Sigmoid colon (tissue), 7 donors: ENCODE results near the gene NIPAL3. TPM values are rescaled to one million over a fixed set of nuclear protein-coding genes. Genes with fewer than 3 reads are reported as not detected.
A peak's percentile ranks its signal among the peaks of the same experiment; 100 is the strongest.

Source experiments
- DNase-seq: peaks from one replicate; pipeline ENCODE4 v3.0.0-alpha.2; 2019
- H3K27ac ChIP-seq, 4 donors: fragments of 200-600 bp; sonication (generic); one replicate each; pipeline ENCODE4 v1.5.1; 2016 to 2019; ENCODE audit warnings: mild to moderate bottlenecking in 1 of 4
- H3K27me3 ChIP-seq, 3 donors: fragments of 200-600 bp; sonication (generic); one replicate each; pipeline ENCODE4 v1.5.1; 2019; ENCODE audit warnings: mild to moderate bottlenecking in 1 of 3
- H3K36me3 ChIP-seq, 4 donors: fragments of 200-600 bp; sonication (generic); one replicate each; pipeline ENCODE4 v1.5.1; 2016 to 2019
- H3K4me1 ChIP-seq, 4 donors: fragments of 200-600 bp; sonication (generic); one replicate each; pipeline ENCODE4 v1.5.1; 2017 to 2019
- H3K4me3 ChIP-seq, 4 donors: fragments of 200-600 bp; sonication (generic); one replicate each; pipeline ENCODE4 v1.5.1; 2017 to 2019; ENCODE audit warnings: mild to moderate bottlenecking in 2 of 4, moderate library complexity in 1 of 4
- H3K9me3 ChIP-seq, 4 donors: fragments of 200-600 bp in 3 of 4; sonication (generic) in 3 of 4; one replicate each; pipeline versions ENCODE4 v1.5.1 to v1.6.1; 2013 to 2019
- CTCF ChIP-seq, 4 experiments: fragments of 450-650 bp in 3 of 4; fragments of 200-600 bp in 1 of 4; IDR thresholded peaks; one replicate each; pipeline ENCODE4 v1.5.1; 2016 to 2019; ENCODE audit warnings: antibody characterized with exemption in 4 of 4, mild to moderate bottlenecking in 3 of 4, moderate library complexity in 2 of 4
- EP300 ChIP-seq, 4 donors: sonication (generic); formaldehyde crosslinking; IDR thresholded peaks; one replicate each; pipeline ENCODE4 v1.6.1; 2017; ENCODE audit warnings: antibody characterized with exemption in 4 of 4
- POLR2A ChIP-seq, 2 donors: fragments of 450-650 bp; IDR thresholded peaks; one replicate each; pipeline ENCODE4 v1.6.1; 2016; ENCODE audit warnings: antibody characterized with exemption in 2 of 2, mild to moderate bottlenecking in 2 of 2, moderate library complexity in 2 of 2
- POLR2AphosphoS5 ChIP-seq, 4 donors: sonication (generic); formaldehyde crosslinking; IDR thresholded peaks; one replicate each; pipeline ENCODE4 v1.6.1; 2017; ENCODE audit warnings: antibody characterized with exemption in 4 of 4
- whole genome bisulfite sequencing, 2 donors: extraction: QIAGEN DNeasy Blood & Tissue Kit; methylation state at CpG; one replicate each; pipeline ENCODE4 v1.1.7; 2013; 5-methylcytosine and 5-hydroxymethylcytosine counted together
- intact Hi-C: fragments of 100-400 bp; cut with DNase I; formaldehyde crosslinking; loops from one replicate; pipeline ENCODE4 v1.15.1; 2023
- polyA plus RNA-seq, 3 donors: library from polyadenylated mRNA; stranded (reverse); fragments of 200-250 nt; gene quantifications; one replicate each; pipeline ENCODE4 v1.2.3, GENCODE V29; 2013
- total RNA-seq, 4 donors: library from RNA; depleted of rRNA; stranded (reverse); fragments of >200 nt; gene quantifications; one replicate each; pipeline ENCODE4 v1.1.0, GENCODE V29; 2016
- donor health status: healthy with polysubstance abuse.
- donor health status: Bipolar disorder and iron deficiency.
- donor health status: healthy.

The NIPAL3 gene
- total and polyA plus RNA-seq, 7 donors: 5.8 to 53.2 (median 23.7) TPM

DNA sequence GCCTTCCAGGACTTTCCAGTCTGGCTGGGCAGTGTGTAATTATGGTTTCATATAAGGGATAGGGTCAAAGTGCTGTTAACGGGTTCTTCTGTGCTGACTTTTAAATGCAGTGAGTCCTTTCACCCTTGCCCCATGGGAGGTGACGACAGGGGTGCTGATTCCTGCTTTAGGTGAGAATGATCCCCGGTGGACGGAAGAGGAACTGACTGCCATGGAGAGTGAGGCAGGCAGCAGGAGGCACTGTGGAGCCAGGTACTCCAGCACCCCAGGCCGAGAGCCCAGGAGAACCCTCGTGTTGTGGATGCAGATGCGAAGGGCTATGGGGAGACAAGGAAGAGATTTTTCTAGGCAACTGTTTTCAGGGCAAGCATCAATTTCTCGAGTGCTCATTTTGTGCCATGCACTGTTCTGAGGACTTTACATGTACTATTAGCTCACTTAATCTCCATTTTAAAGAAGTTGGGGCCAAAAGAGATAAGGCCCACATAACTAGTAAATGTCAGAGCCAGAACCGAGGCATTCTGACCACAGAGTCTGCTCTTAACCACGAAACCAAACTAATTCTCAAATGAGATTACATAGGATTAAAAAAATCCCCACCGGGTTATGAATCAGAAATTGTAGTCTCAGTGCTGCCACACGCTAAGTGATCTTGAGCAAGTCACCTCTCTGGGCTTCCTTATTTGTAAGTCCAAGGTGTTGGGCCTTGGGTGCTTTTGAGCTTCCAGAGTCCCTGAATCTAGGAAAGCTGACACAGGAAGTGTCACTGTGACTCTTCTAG, 30.3 kb upstream of the NIPAL3 start:
- Histone ChIP-seq H3K4me3 (no peak overlapping the region), H3K4me1 (no peaks in the 10 kb centered on the region), H3K9me3 (no peaks in the 10 kb centered on the region), H3K27me3 (no peaks in the 10 kb centered on the region), H3K36me3 (peaks cover 0 to 20% (median 4%) of the 10 kb centered on the region in 4 donors), H3K27ac (no peak overlapping the region)
- no peak for DNase-seq
- 86 to 87% methylated on average over 12 of the region's 12 CpGs for whole genome bisulfite sequencing, 2 donors
- TF ChIP-seq POLR2A (IDR thresholded peaks at IDR 0.05) (no peak), CTCF (IDR thresholded peaks at IDR 0.05) (peak in 1 of 4 experiments; percentile 6), EP300 (IDR thresholded peaks at IDR 0.05) (no peak), POLR2AphosphoS5 (IDR thresholded peaks at IDR 0.05) (no peak)
- intact Hi-C loops: no loop called here

- no peak for DNase-seq
- 84 to 88% methylated on average over 9 of the region's 9 CpGs for WGBS, 2 donors
Measured at GRCh38 chr1:24386241-24386640, 29.4 kb upstream of the NIPAL3 start.

GRCh38 chr1:24386931-24387330, 28.7 kb upstream of the NIPAL3 start:
- H3K27ac ChIP-seq: no peak overlapping the region
- TF ChIP-seq EP300 (IDR thresholded peaks at IDR 0.05): no peak
- TF ChIP-seq CTCF (IDR thresholded peaks at IDR 0.05): no peak
- no peak for TF ChIP-seq POLR2AphosphoS5 (IDR thresholded peaks at IDR 0.05)
- TF ChIP-seq POLR2A (IDR thresholded peaks at IDR 0.05): no peak
- H3K4me3 ChIP-seq: no peak overlapping the region
- H3K36me3 ChIP-seq: peaks cover 0 to 19% (median 4%) of the 10 kb centered on the region in 4 donors
- H3K9me3 ChIP-seq: no peaks in the 10 kb centered on the region
- no peak for DNase-seq
- H3K27me3 ChIP-seq: no peaks in the 10 kb centered on the region
- intact Hi-C loops: no loop called here
- 93 to 94% methylated on average over 11 of the region's 11 CpGs for WGBS, 2 donors
- H3K4me1 ChIP-seq: peaks cover 3 to 12% (median 7%) of the 10 kb centered on the region in 4 donors

More at GRCh38 chr1:24386241-24386640, 29.4 kb upstream of the NIPAL3 start:
- H3K4me3 ChIP-seq: no peak overlapping the region
- H3K9me3 ChIP-seq: no peaks in the 10 kb centered on the region
- no peaks in the 10 kb centered on the region for H3K27me3 ChIP-seq
- peaks cover 0 to 20% (median 4%) of the 10 kb centered on the region in 4 donors for H3K36me3 ChIP-seq
- no peak for TF ChIP-seq POLR2AphosphoS5 (IDR thresholded peaks at IDR 0.05)
- TF ChIP-seq EP300 (IDR thresholded peaks at IDR 0.05): no peak
- no peak for TF ChIP-seq POLR2A (IDR thresholded peaks at IDR 0.05)
- no peak for TF ChIP-seq CTCF (IDR thresholded peaks at IDR 0.05)
- peaks cover 0 to 5% (median 1%) of the 10 kb centered on the region in 4 donors for H3K4me1 ChIP-seq
- intact Hi-C loops: no loop called here
- no peak overlapping the region for H3K27ac ChIP-seq

- intact Hi-C loops: no loop called here
- Histone ChIP-seq H3K36me3 (peaks cover 0 to 11% (median 4%) of the 10 kb centered on the region in 4 donors), H3K9me3 (no peaks in the 10 kb centered on the region), H3K4me3 (no peak overlapping the region), H3K4me1 (peaks cover 3 to 19% (median 15%) of the 10 kb centered on the region in 4 donors), H3K27ac (no peak overlapping the region), H3K27me3 (no peaks in the 10 kb centered on the region)
- 30 to 67% methylated on average over 1 of the region's 1 CpG for WGBS, 2 donors
- TF ChIP-seq EP300 (IDR thresholded peaks at IDR 0.05) (no peak), POLR2AphosphoS5 (IDR thresholded peaks at IDR 0.05) (no peak), POLR2A (IDR thresholded peaks at IDR 0.05) (no peak), CTCF (IDR thresholded peaks at IDR 0.05) (no peak)
- DNase-seq: no peak
Measured at GRCh38 chr1:24387636-24388175, 27.9 kb upstream of the NIPAL3 start.
